MM.1S (cell line): ENCODE data around the gene CCDC178.

Source experiments
- DNase-seq: peaks from one replicate; pipeline ENCODE4 v3.0.0-alpha.2; 2015
- H2AFZ ChIP-seq: fragments of 300-600 bp; sonication (generic); 2 replicates; pipeline ENCODE4 v1.6.0; 2016; ENCODE audit warnings: antibody characterized with exemption, low read length
- H3F3A ChIP-seq: fragments of 300-600 bp; sonication (generic); 2 replicates; pipeline ENCODE4 v1.6.1; 2016; ENCODE audit warnings: mild to moderate bottlenecking, antibody characterized with exemption, low read length, moderate library complexity, mixed read lengths; ENCODE audit not compliant: insufficient read depth
- H3K27ac ChIP-seq: fragments of 300-600 bp; sonication (generic); 2 replicates; pipeline ENCODE4 v1.5.1; 2016; ENCODE audit warnings: mild to moderate bottlenecking, low read length
- H3K27me3 ChIP-seq: fragments of 300-600 bp; sonication (generic); replicated peaks from 2 replicates; pipeline ENCODE4 v1.6.0; 2016; ENCODE audit warnings: low read length; ENCODE audit not compliant: insufficient read depth
- H3K36me3 ChIP-seq: fragments of 300-600 bp; sonication (generic); replicated peaks from 2 replicates; pipeline ENCODE4 v1.6.1; 2016; ENCODE audit warnings: mild to moderate bottlenecking, low read length, mixed read lengths; ENCODE audit not compliant: insufficient read depth
- H3K4me1 ChIP-seq: fragments of 300-600 bp; sonication (generic); 2 replicates; pipeline ENCODE4 v1.6.1; 2016; ENCODE audit warnings: low read length, mixed read lengths
- H3K4me2 ChIP-seq: fragments of 300-600 bp; sonication (generic); 2 replicates; pipeline ENCODE4 v1.6.0; 2016; ENCODE audit warnings: low read depth, low read length
- H3K4me3 ChIP-seq: fragments of 300-600 bp; sonication (generic); 2 replicates; pipeline ENCODE4 v1.5.1; 2016; ENCODE audit warnings: low read length, mixed read lengths
- H3K79me2 ChIP-seq: fragments of 300-600 bp; sonication (generic); 2 replicates; pipeline ENCODE4 v1.6.1; 2016; ENCODE audit warnings: mixed run types, low read length, mixed read lengths
- H3K9ac ChIP-seq: fragments of 300-600 bp; sonication (generic); 2 replicates; pipeline ENCODE4 v1.6.1; 2016; ENCODE audit warnings: low read length, mixed read lengths
- H3K9me2 ChIP-seq: fragments of 300-600 bp; sonication (generic); replicated peaks from 2 replicates; pipeline ENCODE4 v1.6.1; 2016; ENCODE audit warnings: mild to moderate bottlenecking, low read length, mixed read lengths; ENCODE audit not compliant: insufficient read depth
- H3K9me3 ChIP-seq: fragments of 300-600 bp; sonication (generic); replicated peaks from 2 replicates; pipeline ENCODE4 v1.6.1; 2016; ENCODE audit warnings: mild to moderate bottlenecking, low read length, mixed read lengths; ENCODE audit not compliant: insufficient read depth
- H4K20me1 ChIP-seq: fragments of 300-600 bp; sonication (generic); 2 replicates; pipeline ENCODE4 v1.6.1; 2016; ENCODE audit warnings: mild to moderate bottlenecking, low read length, moderate library complexity, mixed read lengths; ENCODE audit not compliant: insufficient read depth
- EZH2 ChIP-seq: fragments of 300-600 bp; sonication (generic); optimal IDR thresholded peaks from 2 replicates; pipeline ENCODE3; 2017; ENCODE audit warnings: low read depth, mild to moderate bottlenecking, antibody characterized with exemption, low read length, mixed read lengths
- EZH2phosphoT487 ChIP-seq: fragments of 300-600 bp; sonication (generic); IDR thresholded peaks from 2 replicates; pipeline ENCODE4 v1.6.1; 2018; ENCODE audit warnings: antibody characterized with exemption, low read length
- TF ChIP-seq, protein P1 (sequence below): fragments of 300-600 bp; sonication (generic); IDR thresholded peaks from 2 replicates; pipeline ENCODE4 v1.5.1; 2016; ENCODE audit warnings: antibody characterized with exemption, low read length, mixed read lengths

Gene CCDC178

DNA sequence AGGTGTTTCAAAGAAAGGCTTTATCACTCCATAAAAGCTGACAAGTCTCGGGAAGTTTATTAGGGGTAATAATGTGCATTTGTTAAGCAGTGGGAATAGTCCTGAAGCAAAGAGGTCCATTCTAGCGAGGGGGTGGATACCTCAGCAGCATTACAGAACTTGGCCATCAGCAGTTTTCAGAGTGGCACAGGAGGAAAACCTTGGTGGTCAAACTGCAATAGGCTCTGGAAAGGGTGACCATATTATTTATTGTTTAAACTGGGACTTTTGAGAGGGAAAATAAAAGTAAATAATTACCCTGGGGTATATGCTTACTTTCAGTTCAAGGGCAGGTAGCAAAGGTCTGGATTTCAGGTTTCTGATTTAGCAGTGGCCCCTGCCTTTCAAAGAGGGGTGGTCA, 552.2 kb downstream of the CCDC178 start:
- Histone ChIP-seq H3K9ac (no peak overlapping the region), H2AFZ (no peak overlapping the region), H3K27ac (no peak overlapping the region), H3K4me1 (peaks cover 4% of the 10 kb centered on the region; the same call in 1 of the 2 replicates), H4K20me1 (no peaks in the 10 kb centered on the region), H3K4me3 (no peak overlapping the region), H3K36me3 (no peaks in the 10 kb centered on the region), H3K27me3 (no peaks in the 10 kb centered on the region), H3K9me3 (no peaks in the 10 kb centered on the region), H3F3A (peaks cover 2% of the 10 kb centered on the region; the same call in 1 of the 2 replicates), H3K9me2 (no peaks in the 10 kb centered on the region), H3K4me2 (no peak overlapping the region), H3K79me2 (no peaks in the 10 kb centered on the region)
- no peak for DNase-seq
- TF ChIP-seq EZH2phosphoT487, result no peak
- no peak for TF ChIP-seq EZH2
- TF ChIP-seq, protein P1, sequence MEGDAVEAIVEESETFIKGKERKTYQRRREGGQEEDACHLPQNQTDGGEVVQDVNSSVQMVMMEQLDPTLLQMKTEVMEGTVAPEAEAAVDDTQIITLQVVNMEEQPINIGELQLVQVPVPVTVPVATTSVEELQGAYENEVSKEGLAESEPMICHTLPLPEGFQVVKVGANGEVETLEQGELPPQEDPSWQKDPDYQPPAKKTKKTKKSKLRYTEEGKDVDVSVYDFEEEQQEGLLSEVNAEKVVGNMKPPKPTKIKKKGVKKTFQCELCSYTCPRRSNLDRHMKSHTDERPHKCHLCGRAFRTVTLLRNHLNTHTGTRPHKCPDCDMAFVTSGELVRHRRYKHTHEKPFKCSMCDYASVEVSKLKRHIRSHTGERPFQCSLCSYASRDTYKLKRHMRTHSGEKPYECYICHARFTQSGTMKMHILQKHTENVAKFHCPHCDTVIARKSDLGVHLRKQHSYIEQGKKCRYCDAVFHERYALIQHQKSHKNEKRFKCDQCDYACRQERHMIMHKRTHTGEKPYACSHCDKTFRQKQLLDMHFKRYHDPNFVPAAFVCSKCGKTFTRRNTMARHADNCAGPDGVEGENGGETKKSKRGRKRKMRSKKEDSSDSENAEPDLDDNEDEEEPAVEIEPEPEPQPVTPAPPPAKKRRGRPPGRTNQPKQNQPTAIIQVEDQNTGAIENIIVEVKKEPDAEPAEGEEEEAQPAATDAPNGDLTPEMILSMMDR, result no peak
